Activated naive CD4-positive, alpha-beta T cell treated with Interleukin-2 at 50 U/mL for 16 hours (primary cell): Measurements from ENCODE around the gene FAN1.
A peak's percentile ranks its signal among the peaks of the same experiment; 100 is the strongest.

Source experiments
- DNase-seq: peaks from one replicate; pipeline ENCODE4 v3.0.0-alpha.2; 2020

FAN1 gene

GRCh38 chr15:30962659-30963058 lies 58.9 kb downstream of the FAN1 start:
- no peak for DNase-seq

GRCh38 chr15:30963681-30964080 lies 60.0 kb downstream of the FAN1 start:
- DNase-seq = no peak

- no peak for DNase-seq
Observed at GRCh38 chr15:30969724-30970123, 66.0 kb downstream of the FAN1 start.

- DNase-seq = no peak
Observed at GRCh38 chr15:30973379-30973778, 69.7 kb downstream of the FAN1 start.

- no peak for DNase-seq
Observed at GRCh38 chr15:30974112-30974511, 70.4 kb downstream of the FAN1 start.

- DNase-seq = no peak
Observed at GRCh38 chr15:30978328-30978727, 74.6 kb downstream of the FAN1 start.

GRCh38 chr15:30979457-30979856 lies 75.7 kb downstream of the FAN1 start:
- no peak for DNase-seq

GRCh38 chr15:30984118-30984517 lies 80.4 kb downstream of the FAN1 start:
- no peak for DNase-seq

GRCh38 chr15:30984542-30984941 lies 80.8 kb downstream of the FAN1 start:
- DNase-seq = no peak

GRCh38 chr15:30985081-30985531 lies 81.4 kb downstream of the FAN1 start:
- DNase-seq = no peak

GRCh38 chr15:30990036-30990435 lies 86.3 kb downstream of the FAN1 start:
- no peak for DNase-seq

- no peak for DNase-seq
Observed at GRCh38 chr15:30990446-30991254, 86.9 kb downstream of the FAN1 start.

GRCh38 chr15:30991255-30992235 lies 87.8 kb downstream of the FAN1 start, which contains the start of gene MTMR10:
TSS of gene MTMR10 (minus strand) at chr15:30991628. CDS start at chr15:30991506, 122 bp downstream.
- DNase-seq = peak; percentile 76

GRCh38 chr15:30992249-30992864 lies 88.6 kb downstream of the FAN1 start:
- DNase-seq = no peak
